GM21576 (cell line): Measurements from ENCODE around the gene MANSC1.
"Not testable (repeated sequence)": the region's sequence is repeated elsewhere in the genome, so short reads cannot be mapped to it uniquely, and the experiment has no call there.

Experiments
- ATAC-seq: cut with Tn5 transposase; IDR thresholded peaks from one replicate; pipeline ENCODE4 v1.9.1; 2021; ENCODE audit warnings: mild to moderate bottlenecking, moderate library complexity; ENCODE audit not compliant: unreplicated experiment

MANSC1 gene

DNA sequence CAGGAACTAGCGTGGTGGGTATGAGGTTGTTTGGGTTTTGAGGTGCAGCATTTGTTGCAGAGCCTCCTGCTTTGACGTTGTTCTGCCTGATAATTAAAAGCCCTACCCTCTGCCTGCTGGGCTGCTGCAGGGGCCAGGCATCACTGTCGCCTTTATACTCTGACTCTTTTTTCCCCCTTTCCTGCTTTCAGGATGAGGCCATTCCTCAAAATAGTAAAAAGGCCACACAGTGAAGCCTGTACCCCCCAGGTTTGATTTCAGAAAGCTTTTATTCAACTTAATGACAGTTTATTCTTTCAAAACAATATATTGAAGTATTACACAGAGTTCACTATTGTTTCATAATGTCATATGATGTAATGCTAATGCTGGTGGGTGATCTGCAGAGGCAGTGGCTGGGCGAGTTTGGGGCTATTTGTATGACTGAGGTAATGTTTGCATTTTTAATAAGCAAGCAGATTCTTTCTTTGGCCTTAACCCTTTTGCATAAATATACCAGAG is 15.9 kb upstream of the MANSC1 start:
- ATAC-seq, result no peak

DNA sequence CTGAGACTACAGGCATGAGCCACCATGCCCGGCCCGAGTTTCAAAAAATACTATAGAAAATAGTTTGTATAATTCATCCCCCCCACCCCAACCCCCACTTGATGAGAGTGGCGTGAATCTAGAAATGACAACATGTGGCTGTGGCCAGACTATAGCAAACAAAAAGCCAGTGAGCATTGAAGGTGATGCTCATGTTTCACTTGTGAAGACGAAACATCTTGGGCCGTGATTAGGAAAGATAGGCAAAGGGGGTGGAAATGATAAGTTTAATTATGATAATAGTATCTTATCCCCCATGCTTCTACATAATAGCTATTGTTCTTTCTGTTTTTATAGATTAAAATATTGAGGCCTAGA is 15.4 kb upstream of the MANSC1 start:
- no peak for ATAC-seq

DNA sequence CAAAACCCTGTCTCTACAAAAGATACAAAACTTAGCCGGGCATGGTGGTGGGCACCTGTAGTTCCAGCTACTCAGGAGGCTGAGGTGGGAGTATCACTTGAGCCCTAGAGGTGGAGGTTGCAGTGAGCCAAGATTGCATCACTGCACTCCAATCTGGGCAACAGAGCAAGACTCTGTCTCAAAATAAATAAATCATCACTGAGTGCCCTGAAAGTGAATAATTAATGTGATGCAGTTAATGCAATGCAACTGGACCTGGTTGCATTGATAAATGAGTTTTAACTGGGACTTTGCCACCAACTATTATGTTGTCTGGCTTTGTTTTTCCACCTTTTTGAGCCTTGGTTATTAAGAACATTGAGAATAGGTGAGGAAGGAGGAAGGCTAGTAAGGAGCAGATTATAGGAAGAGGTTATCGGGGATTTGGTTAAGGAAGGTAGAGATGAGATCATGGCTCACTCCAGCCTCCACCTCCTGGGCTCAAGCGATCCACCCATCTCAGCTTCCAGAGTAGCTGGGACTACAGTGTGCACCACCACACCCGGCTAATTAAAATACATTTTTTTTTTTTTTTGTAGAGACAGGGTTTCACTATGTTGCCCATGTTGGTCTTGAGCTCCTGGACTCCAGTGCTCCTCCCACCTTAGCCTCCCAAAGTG is 14.9 kb upstream of the MANSC1 start:
- ATAC-seq, result no peak

DNA sequence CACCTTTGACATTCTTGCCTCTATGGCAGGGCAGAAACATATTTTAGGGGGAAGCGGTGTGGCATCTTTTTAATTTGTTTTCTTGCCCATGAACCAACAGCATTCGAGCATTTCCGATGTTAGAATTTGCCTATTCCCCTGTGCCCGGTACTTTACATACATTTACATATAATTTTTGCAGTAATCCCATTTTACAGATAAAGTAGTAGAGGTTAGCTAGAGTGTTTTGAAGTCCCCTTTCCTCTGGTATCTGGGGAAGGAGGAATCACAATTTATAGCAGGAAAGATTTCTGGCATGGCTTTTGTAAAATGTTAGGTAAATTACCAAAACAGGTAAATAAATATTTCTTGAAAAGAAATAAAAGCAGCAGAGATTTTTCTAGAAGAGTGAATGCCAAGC is 8.5 kb upstream of the MANSC1 start:
- no peak for ATAC-seq

DNA sequence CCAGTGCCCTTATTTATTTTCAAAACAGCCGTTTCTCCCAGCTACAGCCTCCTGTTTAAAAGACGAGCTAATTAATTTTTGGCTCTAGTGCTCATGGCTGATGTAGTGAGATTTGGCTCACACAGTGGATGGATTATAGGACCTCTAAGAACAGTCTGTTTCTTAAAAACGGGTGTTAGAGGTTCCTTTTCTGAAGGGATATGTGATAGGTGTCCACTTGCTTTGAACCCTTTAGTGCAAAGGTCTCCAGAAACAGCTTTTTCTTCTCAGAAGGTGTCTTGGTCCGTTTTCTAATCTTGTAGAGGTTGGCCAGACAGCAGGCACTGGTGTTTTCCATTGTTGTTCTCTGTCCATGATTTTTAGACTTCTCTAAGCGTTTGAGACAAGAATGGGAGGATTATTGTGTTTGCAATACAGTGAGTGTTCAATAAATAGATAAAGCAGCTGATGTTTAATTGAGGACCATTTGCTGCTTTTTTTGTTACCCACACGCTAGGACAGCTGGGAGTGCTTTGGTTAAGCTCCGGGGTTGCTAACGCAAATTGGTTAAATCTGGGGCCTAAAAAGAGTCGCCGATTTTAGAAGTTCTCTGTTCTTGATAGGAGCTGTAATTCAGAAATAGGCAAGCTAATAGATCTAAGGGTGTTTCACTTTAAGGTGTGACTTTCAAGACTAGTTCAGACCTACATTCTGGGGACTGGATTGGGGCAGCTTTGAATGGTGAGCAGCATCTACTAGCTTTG is 7.8 kb upstream of the MANSC1 start:
- ATAC-seq, result peak; percentile 0

DNA sequence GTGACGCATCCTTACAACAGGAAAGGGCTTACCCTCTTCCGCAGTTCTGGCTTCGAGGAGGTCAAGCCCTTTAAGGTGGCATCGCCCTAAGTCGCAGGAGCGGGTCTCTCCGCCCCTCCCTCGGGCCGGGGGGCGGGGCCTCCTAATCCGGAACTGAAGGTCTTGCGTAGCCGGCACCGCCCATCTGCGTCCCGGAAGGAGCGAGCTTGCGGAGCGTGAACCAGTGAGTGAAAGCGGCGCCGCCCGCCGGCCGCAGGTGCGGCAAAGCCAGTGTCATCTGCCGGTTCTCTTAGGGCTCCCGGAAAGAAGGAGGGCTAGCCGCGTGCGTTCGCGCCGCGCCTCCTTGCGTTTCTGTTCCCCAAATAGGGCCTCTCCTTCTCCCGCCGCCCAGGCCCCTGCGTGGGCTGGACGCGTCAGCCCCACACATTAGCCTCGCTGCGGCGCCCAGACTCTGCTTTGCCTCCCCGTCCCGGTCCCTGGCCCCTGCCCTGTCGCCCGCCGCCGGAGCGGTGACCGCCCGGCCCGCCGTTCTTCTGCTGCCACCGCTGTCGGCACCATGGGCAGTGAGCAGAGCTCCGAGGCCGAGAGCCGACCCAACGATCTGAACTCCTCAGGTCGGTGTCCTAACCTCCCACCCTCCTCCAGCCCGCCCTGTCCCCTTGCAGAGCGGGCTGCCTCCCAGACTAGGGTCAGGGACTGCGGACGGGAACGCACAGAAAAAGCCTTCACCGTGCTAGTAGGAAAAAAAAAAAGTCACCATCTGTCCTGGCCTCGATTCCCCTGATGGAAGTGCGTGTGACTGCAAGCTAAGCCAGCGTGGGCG is 7.1 kb upstream of the MANSC1 start, which contains the start of gene BORCS5:
Gene BORCS5 (plus strand): TSS at position 183 of the 823 bp plus-strand sequence. CDS start 374 bp downstream, at position 557.
- ATAC-seq, result peak; percentile 85

DNA sequence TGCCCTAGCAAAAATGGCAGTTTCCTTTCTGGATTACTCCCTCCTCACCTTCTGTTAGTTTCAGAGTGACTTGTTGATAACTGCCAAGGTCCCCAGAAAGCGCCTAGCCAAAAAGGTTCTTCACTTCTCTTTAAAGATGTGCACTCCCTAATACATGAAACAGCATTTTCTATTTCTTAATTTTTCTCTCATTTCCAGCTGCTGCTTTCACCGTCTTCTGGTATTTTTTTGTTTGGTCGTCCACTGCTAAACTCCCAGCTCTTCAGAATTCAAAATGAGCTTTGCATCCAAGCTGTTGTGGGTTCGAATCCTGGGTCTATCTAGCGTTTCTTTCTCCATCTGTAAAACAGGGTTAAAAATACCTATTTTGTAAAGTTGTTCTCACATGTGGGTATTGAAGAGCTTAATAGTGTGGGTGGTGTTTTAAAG is 6.4 kb upstream of the MANSC1 start:
- ATAC-seq, result no peak

DNA sequence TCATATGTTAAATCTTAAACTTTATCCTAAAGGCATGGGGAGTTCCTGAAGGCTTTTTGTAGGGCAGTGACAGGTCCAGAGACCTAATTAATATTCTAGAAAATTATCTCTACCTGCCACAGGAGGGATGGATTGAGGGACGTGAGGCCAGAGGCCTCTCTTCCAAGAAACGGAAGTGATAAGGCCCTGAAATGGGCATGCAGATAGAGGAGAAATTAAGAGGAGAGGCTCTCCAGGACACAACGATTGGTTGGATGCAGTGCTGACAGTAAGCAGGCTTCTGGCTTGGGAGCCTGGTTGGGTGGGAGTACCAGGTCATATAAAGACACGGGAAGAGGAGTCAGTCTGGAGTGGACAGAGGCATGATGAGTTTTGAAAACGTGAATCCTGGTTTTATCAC is 3.8 kb upstream of the MANSC1 start:
- no peak for ATAC-seq

DNA sequence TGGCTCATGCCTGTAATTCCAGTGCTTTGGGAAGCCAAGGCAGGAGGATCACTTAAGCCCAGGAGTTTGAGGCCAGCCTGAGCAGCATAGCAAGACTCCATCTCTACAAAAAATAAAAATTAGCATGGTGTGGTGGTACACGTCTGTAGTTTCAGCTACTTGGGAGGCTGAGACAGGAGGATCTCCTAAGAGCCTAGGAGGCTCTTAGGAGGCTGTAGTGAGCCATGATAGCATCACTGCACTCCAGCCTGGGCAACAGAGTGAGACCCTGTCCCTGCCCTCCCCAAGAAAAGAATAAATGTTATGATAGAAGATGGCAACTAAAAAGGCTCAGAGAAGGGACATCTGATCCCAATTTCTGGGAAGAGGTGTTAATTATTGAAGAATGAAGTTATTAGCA is 3.2 kb upstream of the MANSC1 start:
- ATAC-seq, result no peak

DNA sequence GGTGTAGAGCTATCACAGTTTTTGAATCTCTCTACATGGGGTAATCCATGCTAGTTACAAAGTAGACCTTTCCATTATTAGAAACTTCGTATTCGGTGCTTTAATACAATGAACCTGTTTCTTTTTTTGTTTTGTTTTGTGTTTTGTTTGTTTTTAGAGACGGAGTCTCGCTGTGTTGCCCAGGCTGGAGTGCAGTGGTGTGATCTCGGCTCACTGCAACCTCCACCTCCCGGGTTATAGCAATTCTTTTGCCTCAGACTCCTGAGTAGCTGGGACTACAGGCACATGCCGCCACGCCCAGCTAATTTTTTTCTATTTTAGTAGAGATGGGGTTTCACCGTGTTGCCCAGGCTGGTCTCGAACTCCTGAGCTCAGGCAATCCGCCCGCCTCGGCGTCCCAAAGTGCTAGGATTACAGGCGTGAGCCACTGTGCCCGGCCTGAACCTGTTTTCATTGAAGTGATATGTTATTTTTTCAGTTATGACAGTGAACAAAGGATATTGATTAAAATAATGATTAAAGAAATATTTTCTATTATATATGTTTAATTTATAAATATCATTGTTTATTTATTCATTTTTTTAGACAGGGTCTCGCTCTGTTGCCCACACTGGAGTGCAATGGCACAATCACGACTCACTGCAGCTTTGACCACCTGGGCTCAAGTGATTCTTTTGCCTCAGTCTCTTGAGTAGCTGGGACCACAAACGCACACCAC is 1.6 kb upstream of the MANSC1 start:
- ATAC-seq, result not testable (repeated sequence)

DNA sequence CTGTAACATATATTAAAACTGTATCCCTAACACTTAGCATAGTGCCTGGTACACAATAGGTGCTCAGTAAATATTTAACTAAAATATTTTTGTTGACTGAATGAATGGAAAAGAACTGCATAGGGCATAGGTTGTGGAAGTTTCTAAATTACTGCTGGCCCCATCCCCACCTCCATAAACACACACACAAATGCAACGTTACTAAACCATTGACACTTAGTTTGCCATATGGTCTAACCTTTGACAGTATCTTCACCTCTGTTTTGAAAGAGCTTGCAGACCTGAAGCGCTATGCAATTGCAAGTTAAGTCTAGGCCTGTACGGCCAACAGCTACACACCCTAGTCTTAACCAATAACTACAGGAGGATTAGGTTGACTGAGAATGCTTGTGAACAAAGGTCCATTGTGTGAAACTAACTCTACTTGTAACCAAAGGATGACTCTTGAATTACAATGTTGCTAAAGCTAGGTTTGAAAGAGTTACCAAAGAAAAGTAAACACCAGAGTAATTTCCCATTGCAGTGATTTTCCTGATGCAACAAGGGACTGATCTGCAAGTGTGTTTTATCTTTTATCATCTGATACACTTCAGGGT is 924 bp upstream of the MANSC1 start:
- no peak for ATAC-seq

DNA sequence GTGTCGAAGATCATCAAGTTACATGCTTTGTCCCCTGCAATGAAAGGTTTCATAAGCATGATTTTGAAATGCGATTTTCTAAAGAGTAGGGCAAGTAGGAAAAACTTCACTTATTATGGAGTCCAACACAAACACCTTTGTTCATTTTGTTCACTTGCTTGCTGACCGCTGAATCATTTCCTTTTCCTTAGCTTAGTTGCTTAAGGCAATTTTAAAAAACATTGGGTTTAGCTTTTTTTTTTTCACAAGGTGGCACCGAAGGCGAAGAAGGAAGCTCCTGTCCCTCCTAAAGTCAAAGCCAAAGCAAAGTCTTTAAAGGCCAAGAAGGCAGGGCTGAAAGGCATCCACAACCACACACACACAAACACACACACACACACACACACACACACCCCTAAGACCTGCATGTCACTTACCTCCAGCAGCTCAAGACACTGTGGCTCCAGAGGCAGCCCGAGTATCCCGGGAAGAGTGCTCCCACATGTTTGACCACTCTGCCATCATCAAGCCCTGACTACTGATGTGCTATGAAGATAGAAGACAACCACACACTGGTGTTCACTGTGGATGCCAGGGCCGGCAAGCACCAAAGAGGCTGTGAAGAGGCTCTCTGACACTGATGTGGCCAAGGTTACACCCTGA is 11.4 kb downstream of the MANSC1 start:
- ATAC-seq, result no peak

DNA sequence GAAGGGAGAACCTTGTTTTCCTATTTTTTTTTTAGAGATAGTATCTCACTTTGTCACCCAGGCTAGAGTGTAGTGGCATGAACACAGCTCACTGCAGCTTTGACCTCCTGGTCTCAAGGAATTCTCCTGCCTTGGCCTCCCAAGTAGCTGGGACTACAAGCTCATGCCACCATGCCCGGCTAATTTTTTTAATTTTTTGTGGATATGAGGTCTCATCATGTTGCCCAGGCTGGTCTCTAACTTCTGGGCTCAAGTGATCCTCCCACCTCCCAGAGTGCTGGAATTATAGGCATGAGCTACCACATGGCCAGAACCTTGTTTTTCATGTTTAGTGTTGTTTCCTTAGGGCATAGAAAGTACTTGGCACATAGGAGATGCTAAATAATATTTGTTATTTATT is 13.5 kb downstream of the MANSC1 start:
- ATAC-seq, result no peak

DNA sequence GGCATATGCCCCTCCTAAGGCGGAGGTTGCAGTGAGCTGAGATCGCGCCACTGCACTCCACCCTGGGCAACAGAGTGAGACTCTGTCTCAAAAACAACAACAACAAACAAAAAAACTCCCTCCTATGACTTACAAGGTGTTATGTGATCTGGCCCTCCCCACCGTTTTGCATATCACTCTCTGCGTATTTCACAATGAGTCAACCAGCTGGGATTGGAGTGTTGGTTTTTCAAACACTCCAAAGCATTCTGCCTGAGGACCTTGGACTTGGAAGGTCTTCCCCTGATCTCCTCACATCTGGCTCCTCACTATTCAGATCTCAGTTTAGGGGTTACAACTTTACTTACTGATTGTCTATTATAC is 14.0 kb downstream of the MANSC1 start:
- no peak for ATAC-seq

DNA sequence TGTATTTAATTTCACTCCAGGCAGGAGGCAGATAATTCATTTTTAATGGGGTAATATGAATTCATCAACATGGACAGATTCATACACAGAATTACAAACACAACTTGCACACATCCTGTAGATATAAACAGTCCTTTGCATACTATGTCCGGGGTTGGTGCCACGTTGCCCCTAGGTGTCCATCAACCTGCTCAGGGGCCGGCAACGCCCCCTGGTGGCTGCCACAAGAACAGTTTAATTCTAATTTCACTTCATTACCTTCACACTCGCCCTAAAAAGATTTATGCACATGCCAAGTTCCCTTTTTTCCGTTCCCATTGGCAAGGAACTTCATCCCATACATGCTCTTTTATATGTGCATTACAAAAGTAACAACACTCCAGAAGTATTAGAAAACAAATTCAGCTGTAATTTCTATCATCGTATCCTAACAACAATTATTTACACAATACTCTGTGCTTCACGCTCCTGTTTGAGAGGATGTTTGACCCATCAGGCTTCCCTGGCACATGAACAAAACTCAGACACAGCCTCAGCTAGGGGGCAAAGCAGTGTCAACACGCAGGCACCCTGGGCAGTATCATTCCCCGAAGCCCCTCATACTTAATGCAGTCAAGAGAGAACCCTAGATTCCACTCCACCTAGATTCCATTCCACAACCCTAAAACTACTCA is 15.5 kb downstream of the MANSC1 start:
- ATAC-seq, result peak; percentile 67

DNA sequence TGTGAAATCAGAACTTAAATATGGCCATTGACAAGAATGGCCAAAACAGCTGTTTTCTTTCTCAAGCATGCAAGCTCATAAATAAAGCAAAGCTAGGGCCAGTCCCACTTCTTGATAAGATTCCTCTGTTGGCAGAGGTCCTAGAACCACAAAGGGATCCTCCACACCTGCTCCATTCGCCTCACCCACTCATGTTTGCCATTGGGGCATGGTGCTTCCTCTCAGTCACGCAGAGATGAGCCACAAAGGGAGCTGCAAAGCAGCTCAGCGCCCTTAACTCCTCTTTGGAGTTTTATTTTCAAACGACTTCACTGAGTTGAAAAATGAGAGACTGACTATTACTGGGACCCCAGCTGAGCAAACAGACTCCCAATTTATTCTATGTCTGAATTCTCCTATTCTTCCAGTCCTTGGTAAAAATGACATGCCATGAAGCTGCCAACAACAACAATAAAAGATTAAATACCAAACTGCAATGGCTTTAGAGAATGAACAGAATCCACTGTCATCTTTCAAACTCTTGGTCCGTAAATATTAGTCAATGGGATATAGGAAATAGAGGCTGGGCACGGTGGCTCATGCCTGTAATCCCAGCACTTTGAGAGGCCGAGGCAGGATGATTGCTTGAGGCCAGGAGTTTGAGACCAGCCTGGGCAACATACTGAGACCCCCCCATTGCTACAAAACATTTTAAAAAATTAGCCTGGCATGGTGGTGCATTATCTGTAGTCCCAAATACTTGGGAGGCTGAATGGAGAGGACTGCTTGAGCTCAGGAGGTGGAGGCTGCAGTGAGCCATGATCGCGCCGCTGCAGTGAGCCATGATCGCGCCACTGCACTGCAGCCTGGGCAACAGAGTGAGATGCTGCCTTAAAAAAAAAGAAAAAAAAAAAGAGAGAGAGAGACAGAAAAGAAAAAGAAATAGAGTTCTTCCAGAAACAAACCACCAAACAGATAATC is 16.4 kb downstream of the MANSC1 start:
- ATAC-seq, result no peak

DNA sequence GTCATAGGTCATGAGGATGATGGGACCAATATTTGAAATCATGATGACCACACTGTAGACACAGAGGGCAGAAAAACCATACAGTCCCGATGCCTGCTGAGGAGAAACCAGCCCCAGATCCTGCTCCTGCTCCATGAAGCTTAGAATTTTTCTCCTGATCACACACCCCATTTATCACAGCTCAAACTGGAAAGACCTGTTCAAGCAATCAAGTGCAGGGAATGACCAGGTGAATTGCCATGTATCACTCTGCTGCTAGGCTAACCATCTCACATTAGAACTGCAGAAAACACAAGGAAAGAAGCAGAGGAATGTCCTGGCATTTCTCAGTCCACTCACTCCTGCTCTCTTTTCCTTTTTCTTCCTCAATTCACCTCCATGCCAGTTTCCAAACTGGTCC is 18.1 kb downstream of the MANSC1 start:
- no peak for ATAC-seq

DNA sequence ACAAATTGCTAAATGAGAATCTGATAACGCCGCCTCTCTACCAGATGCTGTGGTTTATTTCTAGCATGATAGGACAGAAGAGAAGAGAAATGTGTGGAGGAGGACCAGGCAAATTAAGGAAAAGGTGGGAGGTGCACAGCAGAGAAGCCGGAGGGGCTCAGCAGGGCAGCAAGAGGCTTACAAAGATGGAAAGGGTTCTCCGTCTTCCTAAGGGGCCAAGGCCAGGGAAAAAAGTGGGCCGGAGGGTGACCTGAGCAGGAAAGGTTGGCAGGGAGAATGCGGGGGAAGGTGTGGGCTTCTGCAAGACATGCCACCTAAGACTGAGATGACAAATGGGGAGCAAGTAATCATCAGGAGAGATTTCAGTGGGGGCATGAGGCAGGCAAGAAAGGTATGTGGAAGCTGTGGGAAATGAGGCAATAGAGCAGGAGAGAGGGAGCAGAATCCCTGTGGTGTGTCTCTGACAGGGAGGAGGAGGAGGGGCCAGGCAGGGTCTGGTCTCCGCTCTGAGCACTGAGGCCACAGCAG is 18.7 kb downstream of the MANSC1 start:
- ATAC-seq, result no peak
